ENCODE data around the gene FGF14.

FGF14 gene

GRCh38 chr13:101707659-101708058 lies 694.2 kb downstream of the FGF14 start:
- no peak for TF ChIP-seq CTCF (IDR thresholded peaks at IDR 0.05; ENCODE audit: extremely low read depth, missing control alignments)
- DNase-seq (ENCODE audit: low spot score): no peak

- no peak for DNase-seq (ENCODE audit: low spot score)
Observed at GRCh38 chr13:101706651-101707050, 695.2 kb downstream of the FGF14 start.

GRCh38 chr13:101703838-101704237 lies 698.0 kb downstream of the FGF14 start:
- TF ChIP-seq CTCF (IDR thresholded peaks at IDR 0.05; ENCODE audit: extremely low read depth, missing control alignments): no peak
- DNase-seq (ENCODE audit: low spot score): no peak

More at GRCh38 chr13:101706651-101707050, 695.2 kb downstream of the FGF14 start:
- TF ChIP-seq CTCF (IDR thresholded peaks at IDR 0.05; ENCODE audit: extremely low read depth, missing control alignments): no peak

- DNase-seq (ENCODE audit: low spot score): no peak
- TF ChIP-seq CTCF (IDR thresholded peaks at IDR 0.05; ENCODE audit: extremely low read depth, missing control alignments): no peak
Observed at GRCh38 chr13:101703081-101703480, 698.8 kb downstream of the FGF14 start.

- TF ChIP-seq CTCF (IDR thresholded peaks at IDR 0.05; ENCODE audit: extremely low read depth, missing control alignments): no peak
- no peak for DNase-seq (ENCODE audit: low spot score)
Observed at GRCh38 chr13:101700598-101700997, 701.2 kb downstream of the FGF14 start.

GRCh38 chr13:101698400-101698799 lies 703.4 kb downstream of the FGF14 start:
- TF ChIP-seq CTCF (IDR thresholded peaks at IDR 0.05; ENCODE audit: extremely low read depth, missing control alignments): no peak
- no peak for DNase-seq (ENCODE audit: low spot score)

- no peak for DNase-seq (ENCODE audit: low spot score)
- TF ChIP-seq CTCF (IDR thresholded peaks at IDR 0.05; ENCODE audit: extremely low read depth, missing control alignments): no peak
Observed at GRCh38 chr13:101697745-101698144, 704.1 kb downstream of the FGF14 start.

Data from GM20000 (cell line).